WERI-Rb-1 (cell line): ENCODE results near the gene FRMD4A.

ENCODE experiments used
- DNase-seq: peaks from one replicate; pipeline ENCODE4 v3.0.0-alpha.2; 2020
- H3K27ac ChIP-seq: fragments of 250-450 bp; sonication (Bioruptor Pico); 2 replicates; pipeline ENCODE4 v1.5.1; 2020; ENCODE audit warnings: mild to moderate bottlenecking, moderate library complexity
- H3K27me3 ChIP-seq: fragments of 250-450 bp; sonication (Bioruptor Pico); 2 replicates; pipeline ENCODE4 v1.5.1; 2021; ENCODE audit warnings: mild to moderate bottlenecking, low read depth, moderate library complexity; ENCODE audit not compliant: insufficient read depth, severe bottlenecking
- H3K36me3 ChIP-seq: fragments of 250-450 bp; sonication (Bioruptor Pico); 2 replicates; pipeline ENCODE4 v1.5.1; 2020; ENCODE audit warnings: mild to moderate bottlenecking, moderate library complexity
- H3K4me3 ChIP-seq: 2 replicates; pipeline ENCODE4 v1.5.1; 2011; ENCODE audit warnings: low read depth, mild to moderate bottlenecking, control low read depth, low read length
- H3K9me3 ChIP-seq: fragments of 250-450 bp; sonication (Bioruptor Pico); 2 replicates; pipeline ENCODE4 v1.5.1; 2021; ENCODE audit warnings: mild to moderate bottlenecking, moderate library complexity; ENCODE audit not compliant: severe bottlenecking
- CTCF ChIP-seq: IDR thresholded peaks from 2 replicates; pipeline ENCODE4 v1.5.1; 2011; ENCODE audit warnings: low read depth, mild to moderate bottlenecking, control low read depth, inconsistent platforms, low read length

The FRMD4A gene

GRCh38 chr10:13754277-13754676 lies 576.4 kb downstream of the FRMD4A start:
- H3K4me3 ChIP-seq: no peak overlapping the region
- H3K27ac ChIP-seq: no peak overlapping the region
- TF ChIP-seq CTCF: no peak
- no peaks in the 10 kb centered on the region for H3K9me3 ChIP-seq
- no peaks in the 10 kb centered on the region for H3K27me3 ChIP-seq
- H3K36me3 ChIP-seq: no peaks in the 10 kb centered on the region
- DNase-seq: no peak

- TF ChIP-seq CTCF: no peak
Measured at GRCh38 chr10:13751191-13751764, 579.4 kb downstream of the FRMD4A start.

GRCh38 chr10:13750299-13751190 lies 580.2 kb downstream of the FRMD4A start:
- Histone ChIP-seq H3K27me3 (no peaks in the 10 kb centered on the region), H3K27ac (no peak overlapping the region), H3K9me3 (no peaks in the 10 kb centered on the region), H3K4me3 (no peak overlapping the region), H3K36me3 (no peaks in the 10 kb centered on the region)
- no peak for TF ChIP-seq CTCF
- DNase-seq: no peak

More at GRCh38 chr10:13751191-13751764, 579.4 kb downstream of the FRMD4A start:
- no peaks in the 10 kb centered on the region for H3K9me3 ChIP-seq
- H3K27me3 ChIP-seq: no peaks in the 10 kb centered on the region
- no peak overlapping the region for H3K4me3 ChIP-seq
- no peak overlapping the region for H3K27ac ChIP-seq
- no peak for DNase-seq
- no peaks in the 10 kb centered on the region for H3K36me3 ChIP-seq

GRCh38 chr10:13745271-13745670 lies 585.5 kb downstream of the FRMD4A start:
- no peaks in the 10 kb centered on the region for H3K9me3 ChIP-seq
- no peak for DNase-seq
- no peak for TF ChIP-seq CTCF
- H3K36me3 ChIP-seq: no peaks in the 10 kb centered on the region
- H3K27ac ChIP-seq: no peak overlapping the region
- no peak overlapping the region for H3K4me3 ChIP-seq
- no peaks in the 10 kb centered on the region for H3K27me3 ChIP-seq

GRCh38 chr10:13743963-13744362 lies 586.8 kb downstream of the FRMD4A start:
- Histone ChIP-seq H3K9me3 (no peaks in the 10 kb centered on the region), H3K27me3 (no peaks in the 10 kb centered on the region), H3K4me3 (no peak overlapping the region), H3K36me3 (no peaks in the 10 kb centered on the region), H3K27ac (no peak overlapping the region)
- DNase-seq: no peak
- TF ChIP-seq CTCF: no peak
